GM23248 (cell line): Measurements from ENCODE around the gene KRT15.

Source experiments
- EZH2 ChIP-seq: fragments of 200-600 bp; sonication (generic); IDR thresholded peaks from 2 replicates; pipeline ENCODE4 v1.6.1; 2018; ENCODE audit warnings: antibody characterized with exemption, mild to moderate bottlenecking; ENCODE audit not compliant: insufficient read depth, poor library complexity, severe bottlenecking
- EZH2phosphoT487 ChIP-seq: fragments of 200-600 bp; sonication (generic); IDR thresholded peaks from 2 replicates; pipeline ENCODE4 v1.6.1; 2018; ENCODE audit warnings: antibody characterized with exemption, moderate library complexity, mild to moderate bottlenecking, low read depth; ENCODE audit not compliant: insufficient read depth

DNA sequence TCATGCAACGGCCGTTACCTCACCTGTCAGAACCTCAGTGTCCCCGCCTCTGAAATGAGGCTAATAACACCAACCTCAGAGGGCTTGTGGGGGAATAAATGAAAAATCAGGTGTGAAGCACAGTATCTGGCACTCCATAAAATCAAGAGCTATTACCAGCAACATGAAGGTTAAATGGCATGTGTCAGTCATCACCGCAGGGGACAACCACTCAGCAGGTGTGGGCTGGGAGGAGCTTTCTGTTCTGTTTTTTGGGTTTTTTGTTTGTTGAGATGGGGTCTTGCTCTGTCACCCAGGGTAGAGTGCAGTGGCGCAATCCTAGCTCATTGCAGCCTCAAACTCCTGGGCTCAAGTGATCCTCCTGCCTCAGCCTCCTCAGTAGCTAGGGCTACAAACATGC lies 26.2 kb upstream of the KRT15 start:
- TF ChIP-seq EZH2 (no peak), EZH2phosphoT487 (no peak)
